ENCODE measurements around the gene FAM168A.

DNA sequence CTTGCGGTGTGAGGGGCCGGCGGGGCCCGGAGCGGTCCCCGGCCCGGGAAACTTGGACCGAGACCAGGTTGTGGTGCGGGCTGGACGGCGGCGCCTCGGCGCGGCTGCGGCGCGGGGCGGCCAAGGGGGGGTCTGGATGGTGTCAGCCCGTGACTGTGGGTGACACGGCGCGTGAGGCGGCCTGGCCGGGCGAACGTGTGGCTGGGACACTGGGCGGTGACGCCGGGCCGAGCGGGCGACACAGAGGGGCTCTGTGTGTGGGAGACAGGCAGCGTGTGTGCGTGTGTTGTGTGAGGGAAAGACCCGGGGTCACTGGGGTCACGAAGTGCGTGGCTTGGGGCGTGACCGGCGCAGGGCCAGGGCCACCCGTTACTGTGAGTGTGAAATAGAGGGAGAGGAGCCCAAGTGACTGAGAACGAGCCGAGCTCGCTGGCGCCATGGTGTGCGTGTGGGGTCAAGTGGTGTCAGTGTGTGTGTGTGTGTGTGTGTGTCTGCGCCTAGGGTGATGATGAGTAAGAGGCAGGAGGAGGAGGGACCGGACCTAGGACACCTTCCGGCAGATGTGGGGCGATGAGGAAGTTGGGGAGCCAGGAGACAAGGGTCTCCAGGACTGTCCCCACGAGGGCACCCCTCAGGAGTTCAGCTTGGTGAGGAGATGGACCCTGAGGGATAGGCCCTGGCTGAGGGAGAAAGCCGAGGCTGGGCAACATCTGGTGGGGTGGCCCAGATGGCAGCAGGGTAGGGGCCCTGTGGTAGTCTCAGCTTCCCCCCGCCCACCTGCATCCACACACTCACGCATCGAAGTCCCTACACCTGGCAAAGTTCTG lies 220.9 kb downstream of the FAM168A start:
- no peak for TF ChIP-seq CTCF (IDR thresholded peaks at IDR 0.05)
- no peak for TF ChIP-seq EZH2 (IDR thresholded peaks at IDR 0.05)
